Peyer's patch (tissue), 4 donors: ENCODE data around the gene MGLL.

ENCODE experiments used
- POLR2A ChIP-seq, 2 donors: fragments of 450-650 bp; IDR thresholded peaks; one replicate each; pipeline ENCODE4 v1.5.1; 2017; ENCODE audit warnings: antibody characterized with exemption in 2 of 2, mild to moderate bottlenecking in 2 of 2, moderate library complexity in 2 of 2
- TF ChIP-seq, protein P1 (sequence below), 6 experiments: fragments of 450-650 bp in 4 of 6; fragments of 200-600 bp in 2 of 6; sonication (generic) in 1 of 6; IDR thresholded peaks; one replicate each; pipeline ENCODE4 v1.5.1; 2017 to 2019; ENCODE audit warnings: antibody characterized with exemption in 6 of 6, mild to moderate bottlenecking in 3 of 6, moderate library complexity in 1 of 6

DNA sequence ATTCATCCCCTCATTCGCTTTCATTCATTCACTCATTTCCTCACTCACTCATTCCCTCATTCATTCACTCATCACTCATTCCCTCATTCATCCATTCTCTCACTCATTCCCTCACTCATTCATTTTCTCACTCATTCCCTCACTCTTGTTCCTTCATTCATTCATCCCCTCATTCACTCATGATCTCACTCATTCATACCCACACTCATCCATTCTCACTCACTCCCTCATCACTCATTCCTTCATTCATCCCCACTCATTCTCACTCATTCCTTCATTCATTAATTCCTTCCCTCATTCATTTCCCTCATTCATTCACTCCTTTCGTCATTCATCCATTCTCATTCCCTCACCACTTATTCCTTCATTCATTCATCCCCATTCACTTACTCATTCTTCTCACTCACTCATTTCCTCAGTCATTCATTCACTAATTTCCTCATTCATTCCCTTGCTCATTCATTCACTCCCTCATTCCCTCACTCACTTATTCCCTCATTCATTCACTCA is 135.0 kb downstream of the MGLL start:
- TF ChIP-seq, protein P1, sequence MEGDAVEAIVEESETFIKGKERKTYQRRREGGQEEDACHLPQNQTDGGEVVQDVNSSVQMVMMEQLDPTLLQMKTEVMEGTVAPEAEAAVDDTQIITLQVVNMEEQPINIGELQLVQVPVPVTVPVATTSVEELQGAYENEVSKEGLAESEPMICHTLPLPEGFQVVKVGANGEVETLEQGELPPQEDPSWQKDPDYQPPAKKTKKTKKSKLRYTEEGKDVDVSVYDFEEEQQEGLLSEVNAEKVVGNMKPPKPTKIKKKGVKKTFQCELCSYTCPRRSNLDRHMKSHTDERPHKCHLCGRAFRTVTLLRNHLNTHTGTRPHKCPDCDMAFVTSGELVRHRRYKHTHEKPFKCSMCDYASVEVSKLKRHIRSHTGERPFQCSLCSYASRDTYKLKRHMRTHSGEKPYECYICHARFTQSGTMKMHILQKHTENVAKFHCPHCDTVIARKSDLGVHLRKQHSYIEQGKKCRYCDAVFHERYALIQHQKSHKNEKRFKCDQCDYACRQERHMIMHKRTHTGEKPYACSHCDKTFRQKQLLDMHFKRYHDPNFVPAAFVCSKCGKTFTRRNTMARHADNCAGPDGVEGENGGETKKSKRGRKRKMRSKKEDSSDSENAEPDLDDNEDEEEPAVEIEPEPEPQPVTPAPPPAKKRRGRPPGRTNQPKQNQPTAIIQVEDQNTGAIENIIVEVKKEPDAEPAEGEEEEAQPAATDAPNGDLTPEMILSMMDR (IDR thresholded peaks at IDR 0.05) = no peak
- TF ChIP-seq POLR2A (IDR thresholded peaks at IDR 0.05) = no peak
